H9 (cell line): ENCODE measurements around the gene BROX. TPM values are rescaled to one million over a fixed set of nuclear protein-coding genes. Genes with fewer than 3 reads are reported as not detected.
"Not testable (repeated sequence)": the region's sequence is repeated elsewhere in the genome, so short reads cannot be mapped to it uniquely, and the experiment has no call there.

ENCODE experiments used
- DNase-seq: peaks from one replicate; pipeline ENCODE4 v3.0.0-alpha.2; 2017
- H2AFZ ChIP-seq: one replicate; pipeline ENCODE4 v1.6.1; 2013; ENCODE audit warnings: mild to moderate bottlenecking, low read length, control low read depth, moderate library complexity
- H2AK5ac ChIP-seq: 2 replicates; pipeline ENCODE4 v1.6.1; 2013; ENCODE audit warnings: low read length, control low read depth, mixed read lengths; ENCODE audit not compliant: insufficient read length
- H2BK120ac ChIP-seq: one replicate; pipeline ENCODE4 v1.6.1; 2013; ENCODE audit warnings: low read depth, mild to moderate bottlenecking, low read length, control low read depth, inconsistent platforms; ENCODE audit not compliant: poor library complexity, severe bottlenecking
- H2BK12ac ChIP-seq: 2 replicates; pipeline ENCODE4 v1.6.1; 2013; ENCODE audit warnings: low read length, control low read depth, mixed read lengths, low read depth; ENCODE audit not compliant: insufficient read length
- H2BK15ac ChIP-seq: 2 replicates; pipeline ENCODE4 v1.6.1; 2013; ENCODE audit warnings: low read depth, low read length, control low read depth
- H2BK20ac ChIP-seq: one replicate; pipeline ENCODE4 v1.6.1; 2013; ENCODE audit warnings: low read depth, mild to moderate bottlenecking, low read length, control low read depth, inconsistent platforms; ENCODE audit not compliant: poor library complexity, severe bottlenecking
- H2BK5ac ChIP-seq: 2 replicates; pipeline ENCODE4 v1.6.1; 2013; ENCODE audit warnings: low read length, control low read depth, mixed read lengths; ENCODE audit not compliant: insufficient read length
- H3K14ac ChIP-seq: 2 replicates; pipeline ENCODE4 v1.6.1; 2013; ENCODE audit warnings: low read length, control low read depth; ENCODE audit not compliant: insufficient read depth
- H3K18ac ChIP-seq: 2 replicates; pipeline ENCODE4 v1.6.1; 2013; ENCODE audit warnings: low read depth, mild to moderate bottlenecking, mixed read lengths, low read length, control low read depth; ENCODE audit not compliant: insufficient read length
- H3K23ac ChIP-seq: 2 replicates; pipeline ENCODE4 v1.6.1; 2013; ENCODE audit warnings: low read length, control low read depth, mixed read lengths, low read depth; ENCODE audit not compliant: insufficient read length
- H3K23me2 ChIP-seq: 2 replicates; pipeline ENCODE4 v1.6.1; 2013; ENCODE audit warnings: low read depth, mild to moderate bottlenecking, mixed read lengths, low read length, control low read depth; ENCODE audit not compliant: insufficient read length, poor library complexity, severe bottlenecking
- H3K27ac ChIP-seq: 2 replicates; pipeline ENCODE4 v1.5.1; 2013; ENCODE audit warnings: low read length, control low read depth, mixed read lengths, low read depth; ENCODE audit not compliant: insufficient read length
- H3K27me3 ChIP-seq: 2 replicates; pipeline ENCODE4 v1.6.1; 2013; ENCODE audit warnings: low read length, control low read depth, inconsistent platforms; ENCODE audit not compliant: insufficient read depth
- H3K4ac ChIP-seq: 2 replicates; pipeline ENCODE4 v1.6.1; 2013; ENCODE audit warnings: low read depth, mild to moderate bottlenecking, control low read depth, inconsistent platforms, low read length, moderate library complexity
- H3K4me1 ChIP-seq: 2 replicates; pipeline ENCODE4 v1.6.1; 2013; ENCODE audit warnings: low read length, control low read depth, inconsistent platforms; ENCODE audit not compliant: insufficient read depth
- H3K4me2 ChIP-seq: 2 replicates; pipeline ENCODE4 v1.6.1; 2013; ENCODE audit warnings: low read length, control low read depth, mixed read lengths; ENCODE audit not compliant: insufficient read length, insufficient read depth
- H3K56ac ChIP-seq: 2 replicates; pipeline ENCODE4 v1.6.1; 2013; ENCODE audit warnings: low read depth, mild to moderate bottlenecking, mixed read lengths, low read length, control low read depth; ENCODE audit not compliant: insufficient read length
- H3K79me1 ChIP-seq: 2 replicates; pipeline ENCODE4 v1.6.1; 2013; ENCODE audit warnings: low read depth, mild to moderate bottlenecking, moderate library complexity, low read length, control low read depth, inconsistent platforms; ENCODE audit not compliant: insufficient read depth, poor library complexity, severe bottlenecking
- H3K79me2 ChIP-seq: 2 replicates; pipeline ENCODE4 v1.6.1; 2013; ENCODE audit warnings: low read length, control low read depth, inconsistent platforms; ENCODE audit not compliant: insufficient read depth
- H3K9ac ChIP-seq: 2 replicates; pipeline ENCODE4 v1.6.1; 2013; ENCODE audit warnings: low read length, control low read depth, mixed read lengths; ENCODE audit not compliant: insufficient read length; ENCODE audit errors: extremely low read depth
- H3K9me3 ChIP-seq: one replicate; pipeline ENCODE4 v1.6.1; 2013; ENCODE audit warnings: low read depth, low read length, inconsistent platforms; ENCODE audit not compliant: control insufficient read depth
- H3T11ph ChIP-seq: one replicate; pipeline ENCODE4 v1.6.1; 2013; ENCODE audit warnings: mild to moderate bottlenecking, low read length, control low read depth, inconsistent platforms
- H4K20me1 ChIP-seq: one replicate; pipeline ENCODE4 v1.6.1; 2013; ENCODE audit not compliant: control insufficient read depth, insufficient read length, insufficient read depth
- H4K5ac ChIP-seq: 2 replicates; pipeline ENCODE4 v1.6.1; 2013; ENCODE audit warnings: low read depth, mild to moderate bottlenecking, mixed read lengths, low read length, control low read depth; ENCODE audit not compliant: insufficient read length
- H4K8ac ChIP-seq: replicated peaks from 2 replicates; pipeline ENCODE4 v1.6.1; 2013; ENCODE audit warnings: low read length, control low read depth, mixed read lengths, low read depth; ENCODE audit not compliant: insufficient read length
- H4K91ac ChIP-seq: 2 replicates; pipeline ENCODE4 v1.6.1; 2013; ENCODE audit warnings: low read depth, mild to moderate bottlenecking, moderate library complexity, mixed read lengths, low read length, control low read depth; ENCODE audit not compliant: insufficient read length
- H3K27ac Mint-ChIP-seq, 3 experiments: 2 replicates in 2 of 3; 3 replicates in 1 of 3; pipeline ENCODE4 v1.8.0; 2020 to 2021; ENCODE audit warnings: mixed read lengths in 3 of 3, mild to moderate bottlenecking in 1 of 3, moderate library complexity in 1 of 3
- H3K27me3 Mint-ChIP-seq: 2 replicates; pipeline ENCODE4 v1.8.0; 2021; ENCODE audit warnings: low read depth, mild to moderate bottlenecking, moderate library complexity, mixed read lengths
- H3K36me3 Mint-ChIP-seq, 3 experiments: 2 replicates in 2 of 3; 3 replicates in 1 of 3; pipeline ENCODE4 v1.8.0; 2020 to 2021; ENCODE audit warnings: low read depth in 3 of 3, mixed read lengths in 3 of 3; ENCODE audit not compliant: insufficient read depth in 1 of 3
- H3K4me1 Mint-ChIP-seq, 2 experiments: 2 replicates each; pipeline ENCODE4 v1.8.0; 2020; ENCODE audit warnings: mixed read lengths in 2 of 2
- H3K4me3 Mint-ChIP-seq, 2 experiments: 2 replicates in 1 of 2; 3 replicates in 1 of 2; pipeline ENCODE4 v1.8.0; 2020 to 2021; ENCODE audit warnings: mild to moderate bottlenecking in 2 of 2, mixed read lengths in 2 of 2, moderate library complexity in 1 of 2
- H3K9me3 Mint-ChIP-seq, 2 experiments: 2 replicates in 1 of 2; 3 replicates in 1 of 2; pipeline ENCODE4 v1.8.0; 2020; ENCODE audit warnings: mild to moderate bottlenecking in 2 of 2, mixed read lengths in 2 of 2, moderate library complexity in 1 of 2
- CTCF ChIP-seq: fragments of 200-600 bp; sonication (generic); conservative IDR thresholded peaks from 3 replicates; pipeline ENCODE4 v1.8.0; 2021; ENCODE audit warnings: antibody characterized with exemption, mild to moderate bottlenecking
- WGBS: extraction: QIAGEN DNeasy Blood & Tissue Kit; methylation state at CpG from one replicate; pipeline ENCODE4 v1.1.7; 2013; ENCODE audit warnings: missing lambda C conversion rate, low lambda C conversion rate, mixed read lengths; ENCODE audit not compliant: insufficient read length; ENCODE audit errors: extremely low coverage; 5-methylcytosine and 5-hydroxymethylcytosine counted together
- total RNA-seq: library from RNA; stranded (reverse); gene quantifications from 2 replicates; pipeline ENCODE4 v1.2.1, GENCODE V29; 2021

Gene BROX
- total RNA-seq, 1 experiment from 2014 or later: 27.8 TPM

- H4K8ac ChIP-seq: no peak overlapping the region
- peaks cover 2% of the 10 kb centered on the region for H3K23me2 ChIP-seq
- H4K5ac ChIP-seq: no peak overlapping the region
- H2BK5ac ChIP-seq: no peak overlapping the region
- no peak for DNase-seq
- H4K20me1 ChIP-seq: no peaks in the 10 kb centered on the region
- no peak for TF ChIP-seq CTCF
- Mint-ChIP-seq H3K36me3 (no peaks in the 10 kb centered on the region), H3K9me3 (no peaks in the 10 kb centered on the region), H3K4me3 (no peak overlapping the region), H3K4me1 (peaks cover 3 to 9% of the 10 kb centered on the region in 2 experiments), H3K27me3 (no peaks in the 10 kb centered on the region), H3K27ac (no peak overlapping the region)
- H3K14ac ChIP-seq: no peak overlapping the region
- H3K56ac ChIP-seq: no peak overlapping the region
- no peak overlapping the region for H2AK5ac ChIP-seq
- H2BK120ac ChIP-seq: no peak overlapping the region
- no peak overlapping the region for H3K4me2 ChIP-seq
- peaks cover 7% of the 10 kb centered on the region; the same call in 1 of the 2 replicates for H3K4me1 ChIP-seq
- no peak overlapping the region for H3T11ph ChIP-seq
- H2BK15ac ChIP-seq: no peak overlapping the region
- no peaks in the 10 kb centered on the region for H3K9me3 ChIP-seq
- no peak overlapping the region for H4K91ac ChIP-seq
- H2BK12ac ChIP-seq: no peak overlapping the region
- H3K79me2 ChIP-seq: no peaks in the 10 kb centered on the region
- H3K23ac ChIP-seq: no peak overlapping the region
- H3K27me3 ChIP-seq: no peaks in the 10 kb centered on the region
- no CpG with 5 or more reads among the region's 1 CpG for WGBS
- no peaks in the 10 kb centered on the region for H3K79me1 ChIP-seq
- H3K27ac ChIP-seq: no peak overlapping the region
- H3K18ac ChIP-seq: no peak overlapping the region
- no peak overlapping the region for H3K9ac ChIP-seq
- no peak overlapping the region for H3K4ac ChIP-seq
- no peak overlapping the region for H2BK20ac ChIP-seq
- no peak overlapping the region for H2AFZ ChIP-seq
Measured at GRCh38 chr1:222739929-222740328, 27.6 kb downstream of the BROX start.

GRCh38 chr1:222741630-222742457 lies 29.5 kb downstream of the BROX start:
- not testable (repeated sequence) for H3K27me3 Mint-ChIP-seq, H3K27ac ChIP-seq, H3K79me2 ChIP-seq, H4K5ac ChIP-seq, H3K79me1 ChIP-seq, H3K23me2 ChIP-seq, H3K4me2 ChIP-seq, H3K18ac ChIP-seq, H3K4me1 ChIP-seq, H4K91ac ChIP-seq, H3K4ac ChIP-seq, H2BK120ac ChIP-seq, H2BK12ac ChIP-seq, H2BK15ac ChIP-seq, DNase-seq, H2AFZ ChIP-seq, H3K9me3 Mint-ChIP-seq, H2AK5ac ChIP-seq, H3K23ac ChIP-seq, H4K8ac ChIP-seq, H4K20me1 ChIP-seq, H3K27me3 ChIP-seq, H3K14ac ChIP-seq, H3T11ph ChIP-seq, H3K56ac ChIP-seq, H3K9ac ChIP-seq, H3K4me1 Mint-ChIP-seq, H3K9me3 ChIP-seq, H3K4me3 Mint-ChIP-seq, H3K36me3 Mint-ChIP-seq, H2BK20ac ChIP-seq, H2BK5ac ChIP-seq
- 100% methylated on average over 1 of the region's 5 CpGs for WGBS
- peak overlapping the region in 1 of 3 experiments; percentile 75; a peak in 1 of 7 replicates for H3K27ac Mint-ChIP-seq
